ENCODE results near the gene BICRAL.

The BICRAL gene

GRCh38 chr6:42745083-42745639 lies 36.7 kb upstream of the BICRAL start:
- H3K4me3 ChIP-seq (replicated peaks; ENCODE audit: low read depth, low read length) = peak overlapping the region; percentile 99
- TF ChIP-seq, protein P1, sequence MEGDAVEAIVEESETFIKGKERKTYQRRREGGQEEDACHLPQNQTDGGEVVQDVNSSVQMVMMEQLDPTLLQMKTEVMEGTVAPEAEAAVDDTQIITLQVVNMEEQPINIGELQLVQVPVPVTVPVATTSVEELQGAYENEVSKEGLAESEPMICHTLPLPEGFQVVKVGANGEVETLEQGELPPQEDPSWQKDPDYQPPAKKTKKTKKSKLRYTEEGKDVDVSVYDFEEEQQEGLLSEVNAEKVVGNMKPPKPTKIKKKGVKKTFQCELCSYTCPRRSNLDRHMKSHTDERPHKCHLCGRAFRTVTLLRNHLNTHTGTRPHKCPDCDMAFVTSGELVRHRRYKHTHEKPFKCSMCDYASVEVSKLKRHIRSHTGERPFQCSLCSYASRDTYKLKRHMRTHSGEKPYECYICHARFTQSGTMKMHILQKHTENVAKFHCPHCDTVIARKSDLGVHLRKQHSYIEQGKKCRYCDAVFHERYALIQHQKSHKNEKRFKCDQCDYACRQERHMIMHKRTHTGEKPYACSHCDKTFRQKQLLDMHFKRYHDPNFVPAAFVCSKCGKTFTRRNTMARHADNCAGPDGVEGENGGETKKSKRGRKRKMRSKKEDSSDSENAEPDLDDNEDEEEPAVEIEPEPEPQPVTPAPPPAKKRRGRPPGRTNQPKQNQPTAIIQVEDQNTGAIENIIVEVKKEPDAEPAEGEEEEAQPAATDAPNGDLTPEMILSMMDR (IDR thresholded peaks at IDR 0.05; ENCODE audit: low read length, missing control alignments) = no peak
- DNase-seq (ENCODE audit: low read depth) = peak; percentile 31

GRCh38 chr6:42745640-42746462 lies 36.0 kb upstream of the BICRAL start, which contains the start of gene TBCC:
TSS of gene TBCC (minus strand) at chr6:42746103. CDS start at chr6:42746073, 30 bp downstream.
- TF ChIP-seq, protein P1 (IDR thresholded peaks at IDR 0.05; ENCODE audit: low read length, missing control alignments) = no peak
- peak within 1 kb of the TSS; percentile 99 for H3K4me3 ChIP-seq (replicated peaks; ENCODE audit: low read depth, low read length)
- DNase-seq (ENCODE audit: low read depth) = peak; percentile 99

GRCh38 chr6:42746463-42747391 lies 35.1 kb upstream of the BICRAL start:
- H3K4me3 ChIP-seq (replicated peaks; ENCODE audit: low read depth, low read length) = peak overlapping the region; percentile 70
- peak; percentile 94 for DNase-seq (ENCODE audit: low read depth)
- TF ChIP-seq, protein P1 (IDR thresholded peaks at IDR 0.05; ENCODE audit: low read length, missing control alignments) = no peak

DNA sequence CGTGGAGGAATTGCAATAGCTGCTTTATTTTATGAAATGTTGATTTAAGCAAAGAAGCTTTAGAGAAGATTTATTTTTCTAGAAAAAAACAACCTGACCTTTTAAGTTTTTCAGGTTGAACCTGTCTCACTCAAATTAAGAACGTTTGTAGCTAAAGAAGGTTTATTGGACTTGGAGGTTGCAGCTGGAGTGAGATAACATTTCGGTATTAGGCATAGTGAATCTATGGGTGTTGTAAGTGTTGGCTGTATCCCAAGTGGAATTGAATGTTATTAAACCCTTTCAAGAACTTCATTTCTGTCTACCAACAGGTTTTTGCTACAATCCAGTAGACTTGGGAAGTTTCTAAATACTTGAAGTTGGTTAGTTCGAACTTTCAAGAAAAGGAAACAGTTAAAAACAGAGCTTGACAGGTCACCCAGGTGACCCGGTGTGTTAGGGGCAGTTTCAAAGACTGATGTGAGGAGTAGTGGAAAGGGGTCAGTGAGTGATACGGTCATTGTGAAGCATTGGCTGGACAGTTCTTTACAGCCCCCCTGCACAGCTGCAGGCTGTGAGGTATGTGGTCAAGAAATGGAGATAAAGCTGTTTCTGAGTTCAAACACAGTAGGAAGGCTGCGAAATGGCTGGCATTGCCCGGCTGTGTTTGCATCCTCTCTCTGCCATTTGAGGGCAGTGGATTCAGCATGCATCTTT lies 33.5 kb upstream of the BICRAL start:
- peak; percentile 18 for DNase-seq (ENCODE audit: low read depth)
- TF ChIP-seq, protein P1 (IDR thresholded peaks at IDR 0.05; ENCODE audit: low read length, missing control alignments) = no peak
- H3K4me3 ChIP-seq (replicated peaks; ENCODE audit: low read depth, low read length) = no peak overlapping the region

- TF ChIP-seq, protein P1 (IDR thresholded peaks at IDR 0.05; ENCODE audit: low read length, missing control alignments) = no peak
- no peak for DNase-seq (ENCODE audit: low read depth)
- no peak overlapping the region for H3K4me3 ChIP-seq (replicated peaks; ENCODE audit: low read depth, low read length)
Measured at GRCh38 chr6:42751055-42751454, 30.8 kb upstream of the BICRAL start.

DNA sequence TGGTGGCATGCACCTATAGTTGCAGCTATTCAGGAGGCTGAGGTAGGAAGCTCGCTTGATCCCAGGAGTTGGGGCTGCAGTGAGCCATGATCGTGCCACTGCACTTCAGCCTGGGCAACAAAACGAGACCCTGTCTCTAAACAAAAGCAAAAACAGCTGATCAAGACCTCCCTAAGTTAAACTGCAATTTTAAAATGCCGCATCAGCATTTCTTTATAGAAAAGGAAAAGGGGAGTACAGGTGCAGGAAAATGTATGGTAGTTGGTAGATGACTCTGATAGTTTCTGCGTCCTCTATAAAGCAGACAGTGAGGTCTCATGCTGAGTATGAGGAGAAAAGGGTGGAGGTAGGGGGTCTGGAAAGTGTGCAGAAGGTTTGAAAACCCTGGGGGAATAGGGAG lies 27.1 kb upstream of the BICRAL start:
- DNase-seq (ENCODE audit: low read depth) = no peak
- no peak overlapping the region for H3K4me3 ChIP-seq (replicated peaks; ENCODE audit: low read depth, low read length)
- TF ChIP-seq, protein P1 (IDR thresholded peaks at IDR 0.05; ENCODE audit: low read length, missing control alignments) = no peak
